CD4-positive, alpha-beta T cell (primary cell): Measurements from ENCODE around the gene VEGFC. TPM values are rescaled to one million over a fixed set of nuclear protein-coding genes. Genes with fewer than 3 reads are reported as not detected.

Source experiments
- ATAC-seq: fragments of 200-7000 bp; cut with Tn5 transposase; one replicate; pipeline ENCODE4 v1.10.0; 2022; ENCODE audit warnings: mild to moderate bottlenecking; ENCODE audit not compliant: poor library complexity
- CTCF ChIA-PET: fragments of 350-600 bp; sonication (Branson Sonifier 250); formaldehyde crosslinking; loops from one replicate; lab custom pipeline; 2021; ENCODE audit warnings: antibody characterized with exemption, inconsistent platforms; lab: Charles Lee
- POLR2A ChIA-PET: fragments of 350-600 bp; sonication (Branson Sonifier 250); formaldehyde crosslinking; loops from one replicate; lab custom pipeline; 2021; ENCODE audit warnings: antibody characterized with exemption, inconsistent platforms; lab: Charles Lee
- DNase-seq, 14 experiments: peaks; one replicate each; pipeline ENCODE4 v3.0.0-alpha.2; 2013 to 2020; ENCODE audit warnings: mixed read lengths in 2 of 14
- H3K27ac ChIP-seq, 2 donors: one replicate each; pipeline versions ENCODE4 v1.5.1 to v1.7.0; 2013; ENCODE audit warnings: low read length in 2 of 2, low read depth in 1 of 2, mild to moderate bottlenecking in 1 of 2
- H3K27me3 ChIP-seq, 2 experiments: 1 replicate in 1 of 2; 2 replicates in 1 of 2; pipeline versions ENCODE4 v1.6.1 to v1.7.0; 2013; ENCODE audit warnings: low read length in 2 of 2, control low read depth in 1 of 2, mild to moderate bottlenecking in 1 of 2, moderate library complexity in 1 of 2; ENCODE audit not compliant: insufficient read depth in 2 of 2, control insufficient read depth in 1 of 2
- H3K36me3 ChIP-seq: one replicate; pipeline ENCODE4 v1.6.1; 2013; ENCODE audit warnings: low read length, control low read depth; ENCODE audit not compliant: insufficient read depth
- H3K4me1 ChIP-seq: one replicate; pipeline ENCODE4 v1.6.1; 2013; ENCODE audit warnings: low read length, control low read depth; ENCODE audit not compliant: insufficient read depth
- H3K4me3 ChIP-seq: one replicate; pipeline ENCODE4 v1.5.1; 2013; ENCODE audit warnings: mild to moderate bottlenecking, low read length, moderate library complexity
- H3K9me3 ChIP-seq, 2 experiments: 1 replicate in 1 of 2; 2 replicates in 1 of 2; pipeline versions ENCODE4 v1.6.1 to v1.7.0; 2013; ENCODE audit warnings: low read length in 2 of 2, mild to moderate bottlenecking in 2 of 2, control low read depth in 1 of 2, moderate library complexity in 1 of 2; ENCODE audit not compliant: control insufficient read depth in 1 of 2, insufficient read depth in 1 of 2
- H3K27ac Mint-ChIP-seq: one replicate; pipeline ENCODE4 v1.8.0; 2020; ENCODE audit warnings: mixed read lengths
- H3K27me3 Mint-ChIP-seq: one replicate; pipeline ENCODE4 v1.8.0; 2021; ENCODE audit warnings: mixed read lengths
- H3K36me3 Mint-ChIP-seq: one replicate; pipeline ENCODE4 v1.8.0; 2021; ENCODE audit warnings: low read depth, mixed read lengths
- H3K4me1 Mint-ChIP-seq: one replicate; pipeline ENCODE4 v1.8.0; 2021; ENCODE audit warnings: low read depth, mixed read lengths
- H3K4me3 Mint-ChIP-seq: one replicate; pipeline ENCODE4 v1.8.0; 2020; ENCODE audit warnings: mild to moderate bottlenecking, mixed read lengths
- H3K9me3 Mint-ChIP-seq: one replicate; pipeline ENCODE4 v1.8.0; 2020; ENCODE audit warnings: mixed read lengths
- intact Hi-C, 2 experiments: fragments of 100-400 bp; cut with DNase I in 1 of 2; cut with micrococcal nuclease in 1 of 2; formaldehyde crosslinking; loops; one replicate each; pipeline versions ENCODE4 v1.15.1 to v1.9.0; 2023 to 2025; cut with DNase I, micrococcal nuclease
- total RNA-seq, 174 experiments: library from RNA in 2 of 174; stranded (reverse) in 2 of 174; gene quantifications; one replicate each; pipeline ENCODE4 v1.2.3 and lab custom pipeline; 2021 to 2026
- TF ChIP-seq, protein P1 (sequence below): fragments of 200-600 bp; IDR thresholded peaks from one replicate; pipeline ENCODE4 v1.8.0; 2022; ENCODE audit warnings: antibody characterized with exemption, mild to moderate bottlenecking

VEGFC gene
- total RNA-seq, 2 experiments from 2014 or later: not detected

DNA sequence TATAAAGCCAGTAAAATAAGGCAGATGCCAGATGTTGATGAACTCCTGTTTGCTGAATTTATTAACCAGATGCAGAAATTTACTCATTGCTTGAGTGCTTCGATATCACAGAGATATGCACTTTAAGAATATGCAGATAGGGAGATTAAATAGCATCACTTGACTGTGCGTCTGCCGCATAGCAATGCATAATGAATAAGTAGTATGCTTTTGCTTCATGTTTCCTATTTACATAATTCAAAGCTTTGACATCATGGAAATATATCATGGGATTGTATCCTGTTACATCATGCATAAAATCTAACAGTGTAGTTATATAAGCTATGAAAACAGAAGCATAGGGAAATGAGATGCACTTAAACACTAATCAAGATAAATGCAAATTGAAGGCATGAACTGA lies 45.9 kb downstream of the VEGFC start:
- POLR2A ChIA-PET: no interaction called here
- no peaks in the 10 kb centered on the region for H3K4me1 Mint-ChIP-seq

DNA sequence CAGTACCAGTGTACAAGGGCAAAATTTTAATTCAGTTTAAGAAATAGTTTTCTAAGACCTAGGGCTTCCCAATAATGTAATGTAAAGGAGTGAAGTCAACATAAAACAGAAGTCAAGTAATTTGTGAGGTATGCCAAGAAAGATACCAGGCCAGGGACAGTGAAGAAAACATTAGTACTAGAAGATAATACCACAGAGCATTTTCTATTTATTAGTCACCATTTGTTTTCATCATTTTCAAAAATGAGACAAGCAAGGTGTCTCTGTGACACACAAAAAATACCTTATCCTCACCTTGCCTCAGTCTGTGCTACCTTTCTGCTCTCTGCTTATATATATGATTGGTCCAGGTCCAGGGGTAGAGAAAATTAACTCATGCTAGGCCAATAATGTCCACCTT lies 46.8 kb downstream of the VEGFC start:
- Mint-ChIP-seq H3K9me3 (no peaks in the 10 kb centered on the region), H3K27ac (no peak overlapping the region), H3K4me3 (no peak overlapping the region), H3K27me3 (no peaks in the 10 kb centered on the region), H3K36me3 (no peaks in the 10 kb centered on the region), H3K4me1 (no peaks in the 10 kb centered on the region)
- TF ChIP-seq, protein P1, sequence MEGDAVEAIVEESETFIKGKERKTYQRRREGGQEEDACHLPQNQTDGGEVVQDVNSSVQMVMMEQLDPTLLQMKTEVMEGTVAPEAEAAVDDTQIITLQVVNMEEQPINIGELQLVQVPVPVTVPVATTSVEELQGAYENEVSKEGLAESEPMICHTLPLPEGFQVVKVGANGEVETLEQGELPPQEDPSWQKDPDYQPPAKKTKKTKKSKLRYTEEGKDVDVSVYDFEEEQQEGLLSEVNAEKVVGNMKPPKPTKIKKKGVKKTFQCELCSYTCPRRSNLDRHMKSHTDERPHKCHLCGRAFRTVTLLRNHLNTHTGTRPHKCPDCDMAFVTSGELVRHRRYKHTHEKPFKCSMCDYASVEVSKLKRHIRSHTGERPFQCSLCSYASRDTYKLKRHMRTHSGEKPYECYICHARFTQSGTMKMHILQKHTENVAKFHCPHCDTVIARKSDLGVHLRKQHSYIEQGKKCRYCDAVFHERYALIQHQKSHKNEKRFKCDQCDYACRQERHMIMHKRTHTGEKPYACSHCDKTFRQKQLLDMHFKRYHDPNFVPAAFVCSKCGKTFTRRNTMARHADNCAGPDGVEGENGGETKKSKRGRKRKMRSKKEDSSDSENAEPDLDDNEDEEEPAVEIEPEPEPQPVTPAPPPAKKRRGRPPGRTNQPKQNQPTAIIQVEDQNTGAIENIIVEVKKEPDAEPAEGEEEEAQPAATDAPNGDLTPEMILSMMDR: no peak
- ChIA-PET CTCF (no interaction called here), POLR2A (no interaction called here)
- ATAC-seq (no peak), DNase-seq (no peak)
- intact Hi-C loops: no loop called here
- no peaks in the 10 kb centered on the region for H3K27me3 ChIP-seq
- H3K36me3 ChIP-seq: no peaks in the 10 kb centered on the region
- H3K27ac ChIP-seq: no peak overlapping the region
- no peak overlapping the region for H3K4me3 ChIP-seq
- no peaks in the 10 kb centered on the region for H3K4me1 ChIP-seq
- H3K9me3 ChIP-seq: no peaks in the 10 kb centered on the region

More for the DNA sequence above, 45.9 kb downstream of the VEGFC start:
- no peak overlapping the region for H3K4me3 ChIP-seq
- no peaks in the 10 kb centered on the region for H3K4me1 ChIP-seq
- ATAC-seq: no peak
- CTCF ChIA-PET: no interaction called here
- Mint-ChIP-seq H3K27me3 (no peaks in the 10 kb centered on the region), H3K9me3 (no peaks in the 10 kb centered on the region), H3K4me3 (no peak overlapping the region), H3K36me3 (no peaks in the 10 kb centered on the region), H3K27ac (no peak overlapping the region)
- intact Hi-C loops: no loop called here
- H3K9me3 ChIP-seq: no peaks in the 10 kb centered on the region
- H3K27me3 ChIP-seq: no peaks in the 10 kb centered on the region
- DNase-seq: no peak
- H3K27ac ChIP-seq: no peak overlapping the region
- TF ChIP-seq, protein P1: no peak
- no peaks in the 10 kb centered on the region for H3K36me3 ChIP-seq

GRCh38 chr4:176744091-176744490 lies 48.6 kb downstream of the VEGFC start:
- TF ChIP-seq, protein P1: no peak
- Histone ChIP-seq H3K27me3 (no peaks in the 10 kb centered on the region), H3K4me1 (no peaks in the 10 kb centered on the region), H3K4me3 (no peak overlapping the region), H3K36me3 (no peaks in the 10 kb centered on the region), H3K9me3 (no peaks in the 10 kb centered on the region), H3K27ac (no peak overlapping the region)
- H3K4me1 Mint-ChIP-seq: no peaks in the 10 kb centered on the region
- DNase-seq: no peak
- no peak overlapping the region for H3K27ac Mint-ChIP-seq
- intact Hi-C loops: no loop called here
- ChIA-PET CTCF (no interaction called here), POLR2A (no interaction called here)
- no peak for ATAC-seq
- H3K9me3 Mint-ChIP-seq: no peaks in the 10 kb centered on the region
- H3K4me3 Mint-ChIP-seq: no peak overlapping the region
- no peaks in the 10 kb centered on the region for H3K36me3 Mint-ChIP-seq
- no peaks in the 10 kb centered on the region for H3K27me3 Mint-ChIP-seq
